Heart left ventricle (tissue), 13 donors: ENCODE measurements around the gene IMMP2L.

ENCODE experiments used
- CTCF ChIP-seq, 12 donors: fragments of 200-600 bp; sonication (generic) in 4 of 12; IDR thresholded peaks; one replicate each; pipeline versions ENCODE4 v1.5.0 to v1.8.0; 2018 to 2022; ENCODE audit warnings: antibody characterized with exemption in 12 of 12, mild to moderate bottlenecking in 5 of 12
- POLR2A ChIP-seq, 2 donors: fragments of 450-650 bp; IDR thresholded peaks; one replicate each; pipeline ENCODE4 v1.6.1; 2017; ENCODE audit warnings: antibody characterized with exemption in 2 of 2, mild to moderate bottlenecking in 2 of 2, moderate library complexity in 2 of 2
- donor health status: ischemic (EF 13 %, LVEDD 7.1; RV severe dilation, severe dysfunction).
- donor health status: DM: no; HTN: yes; CAD: no.
- donor health status: DM: no; HTN: no; CAD: no.
- donor health status: ischemic (EF 25% LVEDD 6.9; RV normal size, moderate dysfunction).
- donor health status: ischemic (EF 25% LVEDD 5.7; RV mildly dilated, moderate dysfunction).
- donor health status: ischemic (EF 35%, LVEDD 5.7; RV mildly dilated, moderate dysfunction).
- donor health status: nonischemic (EF 11% LVEDD 7.7; RV severe dilation, severe dysfunction).
- donor health status: DM: yes; HTN: yes; CAD: no.
- donor health status: PGD.
- donor health status: ischemic (EF 29% LVEDD 5.4; RV normal size, mild dysfunction).
- donor health status: nonischemic (EF 23%, LVEDD 6.1; RV moderate dilation, normal function).

GRCh38 chr7:110813986-110814385 is 748.3 kb downstream of the IMMP2L start:
- TF ChIP-seq CTCF (IDR thresholded peaks at IDR 0.05), result no peak
- TF ChIP-seq POLR2A (IDR thresholded peaks at IDR 0.05), result no peak
